AG04449 (cell line): Measurements from ENCODE around the gene AP2A2.

ENCODE experiments used
- CTCF ChIA-PET: fragments of 350-600 bp; formaldehyde crosslinking; extraction: SDS; loops from one replicate; lab custom pipeline; 2021; ENCODE audit warnings: antibody characterized with exemption; lab: Yijun Ruan, JAX
- POLR2A ChIA-PET: fragments of 400-600, 350-600 bp; formaldehyde crosslinking; extraction: SDS; loops from one replicate; lab custom pipeline; 2020; ENCODE audit warnings: antibody characterized with exemption, inconsistent platforms; lab: Yijun Ruan, JAX
- DNase-seq: peaks from one replicate; pipeline ENCODE4 v3.0.0-alpha.2; 2010; ENCODE audit warnings: low read depth, low spot score
- H3K4me3 ChIP-seq: 2 replicates; pipeline ENCODE4 v1.5.1; 2011; ENCODE audit warnings: low read depth, mild to moderate bottlenecking, control low read depth, low read length
- TF ChIP-seq, protein P1 (sequence below): IDR thresholded peaks from one replicate; pipeline ENCODE4 v1.5.1; 2011; ENCODE audit warnings: mild to moderate bottlenecking, moderate library complexity, low read length, control low read depth, inconsistent platforms; ENCODE audit not compliant: insufficient read depth; ENCODE audit errors: missing control alignments

The AP2A2 gene

DNA sequence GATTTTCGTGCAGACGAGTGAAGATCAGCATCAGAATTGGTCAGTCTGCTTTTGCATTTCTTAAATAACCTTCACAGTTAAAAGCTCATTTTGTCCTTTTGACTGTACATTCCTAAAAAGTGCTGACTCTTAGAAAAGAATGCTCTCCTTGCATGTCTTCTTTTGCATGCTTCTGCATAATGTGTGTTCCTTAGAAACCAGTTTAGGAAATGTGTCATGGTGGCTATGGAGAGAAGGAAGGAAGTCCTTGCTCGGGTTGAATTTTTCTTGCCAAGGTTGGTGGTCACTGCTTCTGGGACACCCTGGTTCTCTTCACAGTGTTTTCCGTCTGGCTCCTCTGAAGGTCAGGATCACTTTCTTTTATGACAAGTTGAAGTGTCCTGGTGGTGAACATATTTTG, 6.8 kb downstream of the AP2A2 start:
- H3K4me3 ChIP-seq = no peak overlapping the region
- ChIA-PET POLR2A (no interaction called here), CTCF (interaction anchor here (1.3 to 1.7 kb wide), 2 partner anchors 43 to 119 kb away, joined by 3 to 5 read pairs; no protein-coding TSS in a partner anchor)
- DNase-seq = no peak
- TF ChIP-seq, protein P1, sequence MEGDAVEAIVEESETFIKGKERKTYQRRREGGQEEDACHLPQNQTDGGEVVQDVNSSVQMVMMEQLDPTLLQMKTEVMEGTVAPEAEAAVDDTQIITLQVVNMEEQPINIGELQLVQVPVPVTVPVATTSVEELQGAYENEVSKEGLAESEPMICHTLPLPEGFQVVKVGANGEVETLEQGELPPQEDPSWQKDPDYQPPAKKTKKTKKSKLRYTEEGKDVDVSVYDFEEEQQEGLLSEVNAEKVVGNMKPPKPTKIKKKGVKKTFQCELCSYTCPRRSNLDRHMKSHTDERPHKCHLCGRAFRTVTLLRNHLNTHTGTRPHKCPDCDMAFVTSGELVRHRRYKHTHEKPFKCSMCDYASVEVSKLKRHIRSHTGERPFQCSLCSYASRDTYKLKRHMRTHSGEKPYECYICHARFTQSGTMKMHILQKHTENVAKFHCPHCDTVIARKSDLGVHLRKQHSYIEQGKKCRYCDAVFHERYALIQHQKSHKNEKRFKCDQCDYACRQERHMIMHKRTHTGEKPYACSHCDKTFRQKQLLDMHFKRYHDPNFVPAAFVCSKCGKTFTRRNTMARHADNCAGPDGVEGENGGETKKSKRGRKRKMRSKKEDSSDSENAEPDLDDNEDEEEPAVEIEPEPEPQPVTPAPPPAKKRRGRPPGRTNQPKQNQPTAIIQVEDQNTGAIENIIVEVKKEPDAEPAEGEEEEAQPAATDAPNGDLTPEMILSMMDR = no peak

DNA sequence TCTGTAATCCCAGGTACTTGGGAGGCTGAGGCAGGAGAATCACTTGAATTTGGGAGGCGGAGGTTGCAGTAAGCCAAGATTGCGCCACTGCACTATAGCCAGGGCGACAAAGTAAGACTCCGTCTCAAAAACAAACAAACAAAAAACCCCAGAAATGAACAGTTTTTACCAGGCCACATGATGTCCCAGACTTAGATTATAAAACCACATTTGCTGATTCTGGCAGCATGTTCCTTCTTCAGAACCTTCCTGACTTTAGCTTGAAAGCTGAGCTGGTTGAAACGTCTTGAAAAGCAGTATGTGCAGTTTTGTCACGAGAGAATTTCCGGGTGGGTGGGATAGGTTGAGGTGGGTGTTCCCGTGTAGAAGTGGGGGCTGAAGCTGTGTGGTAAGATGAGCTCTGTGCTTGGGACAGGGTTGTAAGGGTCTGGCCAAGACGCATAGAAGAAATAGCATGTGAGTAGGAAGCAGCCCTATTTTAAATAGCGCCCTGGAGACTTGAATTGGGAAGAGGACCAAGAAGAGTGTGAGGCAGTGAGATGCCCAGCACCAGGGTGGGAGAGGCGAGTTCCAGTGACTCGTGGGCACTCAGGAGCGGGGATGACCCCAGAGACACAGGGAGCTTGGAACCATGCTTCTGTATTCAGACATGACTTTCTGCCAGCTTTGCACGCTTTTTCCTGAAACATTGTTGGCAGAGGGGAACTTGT, 7.6 kb downstream of the AP2A2 start:
- ChIA-PET CTCF (interaction anchor here (3.5 kb wide), 1 partner anchor 9 kb away, joined by 25 read pairs; the partner anchor contains the start of gene AP2A2), POLR2A (no interaction called here)
- TF ChIP-seq, protein P1 = no peak
- no peak for DNase-seq
- H3K4me3 ChIP-seq = no peak overlapping the region

DNA sequence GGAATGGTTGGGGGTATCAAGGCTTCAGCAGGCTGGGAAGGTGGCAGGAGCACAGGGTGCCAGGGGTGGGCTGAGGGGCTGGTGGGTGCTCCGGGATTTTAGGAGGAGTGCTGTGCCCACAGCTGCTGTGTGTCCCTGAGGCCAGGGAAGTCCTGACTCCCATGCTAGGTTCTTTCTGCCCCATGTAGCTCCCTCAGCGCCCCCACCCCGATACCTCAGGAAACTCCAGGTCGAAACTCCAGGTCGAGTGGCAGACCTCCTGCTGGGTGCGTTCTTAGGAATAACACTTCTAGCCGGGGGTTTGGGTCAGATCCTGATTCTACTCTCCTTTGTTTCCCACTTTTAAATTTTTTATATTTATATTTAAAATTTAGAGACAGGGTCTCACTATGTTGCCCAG, 8.3 kb downstream of the AP2A2 start:
- no peak for DNase-seq
- TF ChIP-seq, protein P1 = no peak
- POLR2A ChIA-PET = no interaction called here
- CTCF ChIA-PET = interaction anchor here (3.5 kb wide), 1 partner anchor 9 kb away, joined by 25 read pairs; the partner anchor contains the start of gene AP2A2
- H3K4me3 ChIP-seq = no peak overlapping the region

DNA sequence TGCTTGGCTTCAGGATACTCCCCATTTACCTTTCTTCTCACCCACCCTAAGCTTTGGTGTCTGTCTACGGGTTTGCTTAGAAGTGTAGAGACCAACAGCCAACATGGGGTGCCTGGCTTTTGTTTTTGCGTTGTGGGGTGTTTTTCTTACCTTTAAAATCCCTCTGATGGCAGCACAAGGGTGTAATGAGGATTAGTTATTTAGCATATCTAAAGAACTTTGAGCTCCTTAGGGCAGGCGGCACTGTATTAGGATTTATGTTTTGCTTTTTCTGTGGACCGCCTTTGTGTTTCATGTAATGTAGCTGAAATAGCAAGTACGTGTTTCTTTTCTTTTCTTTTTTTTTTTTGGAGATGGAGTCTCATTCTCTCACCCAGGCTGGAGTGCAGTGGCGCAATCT, 8.9 kb downstream of the AP2A2 start:
- TF ChIP-seq, protein P1 = no peak
- H3K4me3 ChIP-seq = no peak overlapping the region
- no peak for DNase-seq
- ChIA-PET CTCF (interaction anchor here (3.5 kb wide), 1 partner anchor 10 kb away, joined by 25 read pairs; the partner anchor contains the start of gene AP2A2), POLR2A (no interaction called here)

DNA sequence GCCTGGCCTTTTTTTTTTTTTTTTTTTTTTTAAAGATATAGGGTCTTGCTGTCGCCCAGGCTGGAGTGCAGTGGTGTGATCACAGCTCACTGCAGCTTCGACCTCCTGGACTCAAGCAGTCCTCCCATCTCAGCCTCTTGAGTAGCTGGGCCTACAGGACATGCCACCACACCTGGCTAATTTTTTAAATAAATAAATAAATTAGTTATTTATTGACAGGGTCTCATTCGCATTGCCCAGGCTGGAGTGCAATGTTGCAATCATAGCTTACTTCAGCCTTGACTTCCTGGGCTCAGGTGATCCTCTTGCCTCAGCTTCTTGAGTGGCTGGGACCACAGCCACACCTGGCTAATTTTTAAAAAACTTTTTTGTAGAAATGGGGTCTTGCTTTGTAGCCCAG, 10.5 kb downstream of the AP2A2 start:
- CTCF ChIA-PET = interaction anchor here (3.5 kb wide), 1 partner anchor 12 kb away, joined by 25 read pairs; the partner anchor contains the start of gene AP2A2
- no peak overlapping the region for H3K4me3 ChIP-seq

DNA sequence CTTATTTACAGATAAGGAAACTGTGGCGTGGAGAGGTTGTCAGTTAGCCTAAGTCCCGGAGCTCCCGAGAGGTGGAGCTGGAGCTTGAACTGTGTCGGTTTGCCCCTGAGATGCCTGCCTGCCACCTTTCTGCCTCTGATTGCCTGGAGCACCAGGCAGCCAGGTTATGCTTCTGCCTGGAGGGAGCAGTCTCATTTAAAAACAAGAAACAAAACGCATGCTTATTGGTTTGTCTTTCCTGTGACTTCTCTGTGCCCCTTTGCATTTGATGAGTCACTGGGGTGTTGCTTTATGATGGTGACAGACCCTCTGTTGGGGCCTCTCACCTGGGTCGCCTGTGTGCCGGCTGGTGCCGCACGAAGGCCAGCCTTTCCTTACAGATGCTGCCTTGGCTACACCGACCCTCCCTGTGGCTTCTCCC, 12.2 kb downstream of the AP2A2 start:
- TF ChIP-seq, protein P1 = no peak
- no peak overlapping the region for H3K4me3 ChIP-seq
- ChIA-PET CTCF (interaction anchor here (1.0 to 2.0 kb wide), 2 partner anchors 9 to 13 kb away, joined by 3 to 8 read pairs; no protein-coding TSS in a partner anchor), POLR2A (no interaction called here)
- no peak for DNase-seq

More for the DNA sequence above, 10.5 kb downstream of the AP2A2 start:
- POLR2A ChIA-PET = no interaction called here
- TF ChIP-seq, protein P1 = no peak
- DNase-seq = no peak
